ENCODE data around the gene LMTK2. TPM values are rescaled to one million over a fixed set of nuclear protein-coding genes. Genes with fewer than 3 reads are reported as not detected.

The LMTK2 gene
- total RNA-seq, 5 donors from 2014 or later (not counting 1 experiment from before 2014, with no cell fraction given), result 15.4 to 26.8 (median 23.4) TPM

DNA sequence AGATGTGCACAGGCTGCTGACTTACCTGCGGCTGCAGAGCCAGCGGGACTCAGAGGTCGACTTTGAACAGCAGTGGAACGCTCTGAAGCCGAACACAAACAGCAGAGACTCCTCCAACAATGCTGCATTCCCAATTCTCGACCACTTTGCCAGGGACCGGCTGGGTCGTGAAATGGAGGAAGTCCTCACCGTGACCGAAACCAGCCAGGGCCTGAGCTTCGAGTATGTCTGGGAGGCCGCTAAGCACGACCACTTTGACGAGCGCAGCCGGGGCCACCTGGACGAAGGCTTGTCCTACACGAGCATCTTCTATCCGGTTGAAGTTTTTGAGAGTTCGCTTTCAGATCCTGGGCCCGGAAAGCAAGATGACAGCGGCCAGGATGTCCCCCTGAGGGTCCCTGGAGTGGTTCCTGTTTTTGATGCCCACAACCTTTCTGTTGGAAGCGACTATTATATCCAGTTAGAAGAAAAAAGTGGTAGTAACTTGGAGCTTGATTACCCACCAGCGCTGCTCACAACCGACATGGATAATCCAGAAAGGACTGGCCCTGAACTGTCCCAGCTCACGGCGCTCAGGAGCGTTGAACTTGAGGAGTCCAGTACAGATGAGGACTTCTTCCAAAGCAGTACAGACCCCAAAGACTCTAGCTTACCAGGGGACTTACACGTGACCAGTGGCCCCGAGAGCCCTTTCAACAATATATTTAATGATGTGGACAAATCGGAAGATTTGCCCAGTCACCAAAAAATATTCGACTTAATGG is 85.2 kb downstream of the LMTK2 start:
- Histone ChIP-seq H3K9me3 (no peaks in the 10 kb centered on the region), H3K4me1 (ENCODE audit: control insufficient read depth in 1 of 2, extremely low read depth in 1 of 2, insufficient read depth in 2 of 2, low read length in 2 of 2) (no peaks in the 10 kb centered on the region), H3K36me3 (ENCODE audit: control insufficient read depth in 2 of 2, extremely low read depth in 1 of 2, insufficient read depth in 1 of 2, low read length in 1 of 2) (peaks cover 21 to 61% of the 10 kb centered on the region in 2 donors), H3K27me3 (replicated peaks in 1 of 2; ENCODE audit: control insufficient read depth in 2 of 2, extremely low read depth in 1 of 2, insufficient read depth in 2 of 2, low read length in 1 of 2) (no peaks in the 10 kb centered on the region), H3K4me3 (ENCODE audit: control insufficient read depth in 1 of 2, extremely low read depth in 1 of 2, low read length in 1 of 2) (no peak overlapping the region), H3K27ac (ENCODE audit: low read length) (no peak overlapping the region)
- ATAC-seq (replicated peaks in 1 of 4) (no peak), DNase-seq (no peak)
- Mint-ChIP-seq H3K4me1 (peaks cover 1 to 11% (median 5%) of the 10 kb centered on the region in 3 donors), H3K9me3 (no peaks in the 10 kb centered on the region), H3K27ac (no peak overlapping the region), H3K4me3 (no peak overlapping the region), H3K36me3 (peaks cover 68% of the 10 kb centered on the region), H3K27me3 (no peaks in the 10 kb centered on the region)
- ChIA-PET CTCF (interaction anchor here in 1 of 2 donors (0.9 kb wide), 1 partner anchor 23 kb away, joined by 3 read pairs; no protein-coding TSS in a partner anchor), POLR2A (no interaction called here)
- WGBS (ENCODE audit: insufficient coverage), result over 99% methylated on average over 29 of the region's 32 CpGs

DNA sequence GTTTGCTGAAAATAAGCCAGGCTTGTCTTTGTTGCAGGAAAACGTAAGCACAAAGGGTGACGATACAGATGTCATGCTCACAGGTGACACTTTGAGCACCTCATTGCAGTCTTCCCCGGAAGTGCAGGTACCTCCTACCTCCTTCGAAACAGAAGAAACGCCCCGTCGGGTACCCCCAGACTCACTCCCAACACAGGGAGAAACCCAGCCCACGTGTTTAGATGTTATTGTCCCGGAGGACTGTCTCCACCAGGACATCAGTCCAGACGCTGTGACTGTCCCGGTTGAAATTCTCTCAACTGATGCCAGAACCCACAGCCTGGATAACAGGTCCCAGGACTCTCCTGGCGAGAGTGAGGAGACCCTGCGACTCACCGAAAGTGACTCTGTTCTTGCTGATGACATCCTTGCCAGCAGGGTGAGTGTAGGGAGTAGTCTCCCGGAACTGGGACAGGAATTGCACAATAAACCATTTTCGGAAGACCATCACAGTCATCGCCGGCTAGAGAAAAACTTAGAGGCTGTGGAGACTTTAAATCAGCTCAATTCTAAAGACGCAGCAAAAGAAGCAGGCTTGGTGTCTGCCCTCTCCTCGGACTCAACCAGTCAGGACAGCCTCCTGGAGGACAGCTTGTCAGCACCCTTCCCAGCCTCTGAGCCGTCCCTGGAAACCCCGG is 86.3 kb downstream of the LMTK2 start:
- no peaks in the 10 kb centered on the region for H3K4me1 ChIP-seq (ENCODE audit: control insufficient read depth in 1 of 2, extremely low read depth in 1 of 2, insufficient read depth in 2 of 2, low read length in 2 of 2)
- no peak overlapping the region for H3K27ac ChIP-seq (ENCODE audit: low read length)
- H3K36me3 ChIP-seq (ENCODE audit: control insufficient read depth in 2 of 2, extremely low read depth in 1 of 2, insufficient read depth in 1 of 2, low read length in 1 of 2), result peaks cover 23 to 59% of the 10 kb centered on the region in 2 donors
- 95% methylated on average over 22 of the region's 22 CpGs for WGBS (ENCODE audit: insufficient coverage)
- Mint-ChIP-seq H3K27me3 (no peaks in the 10 kb centered on the region), H3K36me3 (peaks cover 60% of the 10 kb centered on the region), H3K9me3 (no peaks in the 10 kb centered on the region), H3K4me1 (peaks cover 3 to 14% (median 5%) of the 10 kb centered on the region in 3 donors), H3K27ac (no peak overlapping the region), H3K4me3 (peak overlapping the region in 1 of 3 donors; percentile 9)
- CTCF ChIA-PET, result no interaction called here
- ATAC-seq (replicated peaks in 1 of 4), result no peak
- no peak for DNase-seq
- POLR2A ChIA-PET, result no interaction called here
- no peaks in the 10 kb centered on the region for H3K9me3 ChIP-seq
- H3K27me3 ChIP-seq (replicated peaks in 1 of 2; ENCODE audit: control insufficient read depth in 2 of 2, extremely low read depth in 1 of 2, insufficient read depth in 2 of 2, low read length in 1 of 2), result no peaks in the 10 kb centered on the region
- no peak overlapping the region for H3K4me3 ChIP-seq (ENCODE audit: control insufficient read depth in 1 of 2, extremely low read depth in 1 of 2, low read length in 1 of 2)

GRCh38 chr7:98193474-98194180 is 87.0 kb downstream of the LMTK2 start:
- Histone ChIP-seq H3K27ac (ENCODE audit: low read length) (no peak overlapping the region), H3K27me3 (replicated peaks in 1 of 2; ENCODE audit: control insufficient read depth in 2 of 2, extremely low read depth in 1 of 2, insufficient read depth in 2 of 2, low read length in 1 of 2) (no peaks in the 10 kb centered on the region), H3K4me3 (ENCODE audit: control insufficient read depth in 1 of 2, extremely low read depth in 1 of 2, low read length in 1 of 2) (no peak overlapping the region), H3K36me3 (ENCODE audit: control insufficient read depth in 2 of 2, extremely low read depth in 1 of 2, insufficient read depth in 1 of 2, low read length in 1 of 2) (peaks cover 23 to 56% of the 10 kb centered on the region in 2 donors), H3K9me3 (no peaks in the 10 kb centered on the region), H3K4me1 (ENCODE audit: control insufficient read depth in 1 of 2, extremely low read depth in 1 of 2, insufficient read depth in 2 of 2, low read length in 2 of 2) (no peaks in the 10 kb centered on the region)
- no peak for DNase-seq
- Mint-ChIP-seq H3K4me1 (peaks cover 3 to 16% (median 5%) of the 10 kb centered on the region in 3 donors), H3K36me3 (peaks cover 60% of the 10 kb centered on the region), H3K27me3 (no peaks in the 10 kb centered on the region), H3K9me3 (no peaks in the 10 kb centered on the region), H3K4me3 (no peak overlapping the region), H3K27ac (no peak overlapping the region)
- no peak for ATAC-seq (replicated peaks in 1 of 4)
- 98% methylated on average over 37 of the region's 37 CpGs for WGBS (ENCODE audit: insufficient coverage)
- POLR2A ChIA-PET, result no interaction called here
- CTCF ChIA-PET, result no interaction called here

GRCh38 chr7:98194186-98194585 is 87.5 kb downstream of the LMTK2 start:
- peak overlapping the region in 1 of 2 donors; percentile 44 for H3K27ac Mint-ChIP-seq
- H3K4me1 Mint-ChIP-seq, result peaks cover 5 to 12% (median 8%) of the 10 kb centered on the region in 3 donors
- no peak overlapping the region for H3K4me3 ChIP-seq (ENCODE audit: control insufficient read depth in 1 of 2, extremely low read depth in 1 of 2, low read length in 1 of 2)
- peaks cover 0 to 4% (median 0%) of the 10 kb centered on the region in 3 donors for H3K9me3 Mint-ChIP-seq
- CTCF ChIA-PET, result no interaction called here
- no peaks in the 10 kb centered on the region for H3K27me3 ChIP-seq (replicated peaks in 1 of 2; ENCODE audit: control insufficient read depth in 2 of 2, extremely low read depth in 1 of 2, insufficient read depth in 2 of 2, low read length in 1 of 2)
- H3K9me3 ChIP-seq, result no peaks in the 10 kb centered on the region
- DNase-seq, result no peak
- no peaks in the 10 kb centered on the region for H3K27me3 Mint-ChIP-seq
- peaks cover 58% of the 10 kb centered on the region for H3K36me3 Mint-ChIP-seq
- POLR2A ChIA-PET, result no interaction called here
- no peak overlapping the region for H3K4me3 Mint-ChIP-seq
- ATAC-seq (replicated peaks in 1 of 4), result no peak
- H3K4me1 ChIP-seq (ENCODE audit: control insufficient read depth in 1 of 2, extremely low read depth in 1 of 2, insufficient read depth in 2 of 2, low read length in 2 of 2), result no peaks in the 10 kb centered on the region
- 97% methylated on average over 26 of the region's 28 CpGs for WGBS (ENCODE audit: insufficient coverage)
- peaks cover 21 to 50% of the 10 kb centered on the region in 2 donors for H3K36me3 ChIP-seq (ENCODE audit: control insufficient read depth in 2 of 2, extremely low read depth in 1 of 2, insufficient read depth in 1 of 2, low read length in 1 of 2)
- no peak overlapping the region for H3K27ac ChIP-seq (ENCODE audit: low read length)

GRCh38 chr7:98194672-98195457 is 88.2 kb downstream of the LMTK2 start:
- ChIA-PET POLR2A (no interaction called here), CTCF (no interaction called here)
- no peak overlapping the region for H3K27ac ChIP-seq (ENCODE audit: low read length)
- no peaks in the 10 kb centered on the region for H3K9me3 ChIP-seq
- ATAC-seq (replicated peaks in 1 of 4) (no peak), DNase-seq (no peak)
- no peaks in the 10 kb centered on the region for H3K27me3 ChIP-seq (replicated peaks in 1 of 2; ENCODE audit: control insufficient read depth in 2 of 2, extremely low read depth in 1 of 2, insufficient read depth in 2 of 2, low read length in 1 of 2)
- Mint-ChIP-seq H3K27ac (peak overlapping the region in 1 of 2 donors; percentile 44), H3K36me3 (peaks cover 54% of the 10 kb centered on the region), H3K4me1 (peaks cover 5 to 13% (median 7%) of the 10 kb centered on the region in 3 donors), H3K9me3 (peaks cover 0 to 6% (median 0%) of the 10 kb centered on the region in 3 donors), H3K4me3 (no peak overlapping the region), H3K27me3 (no peaks in the 10 kb centered on the region)
- 93% methylated on average over 4 of the region's 8 CpGs for WGBS (ENCODE audit: insufficient coverage)
- H3K4me1 ChIP-seq (ENCODE audit: control insufficient read depth in 1 of 2, extremely low read depth in 1 of 2, insufficient read depth in 2 of 2, low read length in 2 of 2), result peaks cover 0 to 2% of the 10 kb centered on the region in 2 experiments
- H3K4me3 ChIP-seq (ENCODE audit: control insufficient read depth in 1 of 2, extremely low read depth in 1 of 2, low read length in 1 of 2), result no peak overlapping the region
- H3K36me3 ChIP-seq (ENCODE audit: control insufficient read depth in 2 of 2, extremely low read depth in 1 of 2, insufficient read depth in 1 of 2, low read length in 1 of 2), result peaks cover 17 to 49% of the 10 kb centered on the region in 2 donors

Data from T-cell (primary cell).